ENCODE results near the gene TMEM59L.

DNA sequence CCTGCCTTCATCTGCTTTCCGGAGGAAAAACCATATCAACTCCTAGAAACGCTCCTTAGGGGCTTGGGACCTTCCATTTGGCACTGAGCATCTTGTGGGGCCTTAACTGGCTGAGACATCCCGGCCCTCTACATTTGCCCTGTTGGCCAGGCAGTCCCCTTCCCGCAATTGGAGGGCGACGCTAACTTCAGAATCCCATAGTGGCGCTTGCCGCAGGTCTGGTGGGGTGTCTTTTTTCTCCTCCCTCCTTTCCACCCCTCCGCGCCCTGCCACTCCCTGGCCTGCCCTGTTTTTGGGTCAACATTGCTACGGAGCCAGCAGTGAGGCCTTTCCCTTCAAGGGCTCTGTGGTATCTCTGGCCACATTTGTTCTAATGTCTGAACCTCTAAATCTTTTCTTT is 57.2 kb downstream of the TMEM59L start:
- TF ChIP-seq, protein P1, sequence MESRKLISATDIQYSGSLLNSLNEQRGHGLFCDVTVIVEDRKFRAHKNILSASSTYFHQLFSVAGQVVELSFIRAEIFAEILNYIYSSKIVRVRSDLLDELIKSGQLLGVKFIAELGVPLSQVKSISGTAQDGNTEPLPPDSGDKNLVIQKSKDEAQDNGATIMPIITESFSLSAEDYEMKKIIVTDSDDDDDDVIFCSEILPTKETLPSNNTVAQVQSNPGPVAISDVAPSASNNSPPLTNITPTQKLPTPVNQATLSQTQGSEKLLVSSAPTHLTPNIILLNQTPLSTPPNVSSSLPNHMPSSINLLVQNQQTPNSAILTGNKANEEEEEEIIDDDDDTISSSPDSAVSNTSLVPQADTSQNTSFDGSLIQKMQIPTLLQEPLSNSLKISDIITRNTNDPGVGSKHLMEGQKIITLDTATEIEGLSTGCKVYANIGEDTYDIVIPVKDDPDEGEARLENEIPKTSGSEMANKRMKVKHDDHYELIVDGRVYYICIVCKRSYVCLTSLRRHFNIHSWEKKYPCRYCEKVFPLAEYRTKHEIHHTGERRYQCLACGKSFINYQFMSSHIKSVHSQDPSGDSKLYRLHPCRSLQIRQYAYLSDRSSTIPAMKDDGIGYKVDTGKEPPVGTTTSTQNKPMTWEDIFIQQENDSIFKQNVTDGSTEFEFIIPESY (CRISPR knock-in tag; IDR thresholded peaks at IDR 0.05): no peak
- TF ChIP-seq ZNF263 (CRISPR knock-in tag; IDR thresholded peaks at IDR 0.05; ENCODE audit: borderline replicate concordance): no peak
- no peak for TF ChIP-seq EGR1 (conservative IDR thresholded peaks at IDR 0.05)
- no peak for TF ChIP-seq SMC3 (conservative IDR thresholded peaks at IDR 0.05; ENCODE audit: insufficient read depth, low read depth, low read length)
